ENCODE measurements around the gene ZFC3H1. TPM values are rescaled to one million over a fixed set of nuclear protein-coding genes. Genes with fewer than 3 reads are reported as not detected.

The ZFC3H1 gene
- total RNA-seq, 6 donors from 2014 or later: 35.9 to 225 (median 74.1) TPM

GRCh38 chr12:71655495-71655894, 8.2 kb downstream of the ZFC3H1 start:
- no peak for ATAC-seq (ENCODE audit: low FRiP score in 2 of 2)
- peaks cover 3 to 29% (median 22%) of the 10 kb centered on the region in 4 donors for H3K4me1 ChIP-seq
- H3K9me3 ChIP-seq: no peaks in the 10 kb centered on the region
- H3K36me3 ChIP-seq: peaks cover 4 to 79% (median 18%) of the 10 kb centered on the region in 4 donors
- H3K4me3 ChIP-seq: no peak overlapping the region
- no peaks in the 10 kb centered on the region for H3K27me3 ChIP-seq
- no peak overlapping the region for H3K27ac ChIP-seq
- 40 to 49% methylated on average over 1 of the region's 1 CpG for WGBS, 2 donors
- DNase-seq: no peak
- TF ChIP-seq CTCF (IDR thresholded peaks at IDR 0.05) (no peak), POLR2A (IDR thresholded peaks at IDR 0.05) (no peak), POLR2AphosphoS5 (IDR thresholded peaks at IDR 0.05) (no peak), EP300 (IDR thresholded peaks at IDR 0.05) (no peak)

- Histone ChIP-seq H3K27ac (no peak overlapping the region), H3K4me3 (no peak overlapping the region), H3K4me1 (peaks cover 0 to 28% (median 18%) of the 10 kb centered on the region in 4 donors), H3K9me3 (no peaks in the 10 kb centered on the region), H3K36me3 (peaks cover 0 to 75% (median 12%) of the 10 kb centered on the region in 4 donors), H3K27me3 (no peaks in the 10 kb centered on the region)
- WGBS, 2 donors: 77 to 95% methylated on average over 3 of the region's 3 CpGs
- DNase-seq (no peak), ATAC-seq (ENCODE audit: low FRiP score in 2 of 2) (no peak)
- no peak for TF ChIP-seq CTCF (IDR thresholded peaks at IDR 0.05)
- no peak for TF ChIP-seq POLR2AphosphoS5 (IDR thresholded peaks at IDR 0.05)
- no peak for TF ChIP-seq EP300 (IDR thresholded peaks at IDR 0.05)
- no peak for TF ChIP-seq POLR2A (IDR thresholded peaks at IDR 0.05)
Observed at GRCh38 chr12:71654200-71654599, 9.4 kb downstream of the ZFC3H1 start.

DNA sequence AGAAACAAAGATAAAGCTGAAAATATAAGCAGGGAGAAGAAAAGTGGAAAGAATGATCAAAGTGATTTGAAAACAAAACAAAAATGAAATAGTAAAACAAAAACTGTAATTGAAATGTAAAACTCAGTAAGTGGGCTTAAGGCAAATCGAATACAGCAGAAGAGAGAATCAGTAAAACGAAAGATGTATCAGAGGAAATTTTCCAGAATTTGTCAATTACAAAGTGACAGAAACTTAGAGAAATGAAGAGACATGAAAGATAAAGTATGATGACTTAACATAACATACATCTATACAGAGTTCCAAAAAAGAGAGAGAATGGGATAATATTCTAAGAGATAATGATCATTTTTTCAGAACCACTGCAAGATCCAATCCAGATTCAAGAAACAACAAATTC, 10.5 kb downstream of the ZFC3H1 start:
- no peak overlapping the region for H3K27ac ChIP-seq
- H3K36me3 ChIP-seq: peaks cover 0 to 76% (median 7%) of the 10 kb centered on the region in 4 donors
- DNase-seq: no peak
- no peak for ATAC-seq (ENCODE audit: low FRiP score in 2 of 2)
- H3K9me3 ChIP-seq: no peaks in the 10 kb centered on the region
- H3K4me3 ChIP-seq: no peak overlapping the region
- WGBS, 2 donors: 97 to 98% methylated on average over 2 of the region's 2 CpGs
- TF ChIP-seq CTCF (IDR thresholded peaks at IDR 0.05): no peak
- TF ChIP-seq POLR2AphosphoS5 (IDR thresholded peaks at IDR 0.05): no peak
- no peak for TF ChIP-seq POLR2A (IDR thresholded peaks at IDR 0.05)
- TF ChIP-seq EP300 (IDR thresholded peaks at IDR 0.05): no peak
- no peaks in the 10 kb centered on the region for H3K27me3 ChIP-seq
- peaks cover 6 to 30% (median 18%) of the 10 kb centered on the region in 4 donors for H3K4me1 ChIP-seq

DNA sequence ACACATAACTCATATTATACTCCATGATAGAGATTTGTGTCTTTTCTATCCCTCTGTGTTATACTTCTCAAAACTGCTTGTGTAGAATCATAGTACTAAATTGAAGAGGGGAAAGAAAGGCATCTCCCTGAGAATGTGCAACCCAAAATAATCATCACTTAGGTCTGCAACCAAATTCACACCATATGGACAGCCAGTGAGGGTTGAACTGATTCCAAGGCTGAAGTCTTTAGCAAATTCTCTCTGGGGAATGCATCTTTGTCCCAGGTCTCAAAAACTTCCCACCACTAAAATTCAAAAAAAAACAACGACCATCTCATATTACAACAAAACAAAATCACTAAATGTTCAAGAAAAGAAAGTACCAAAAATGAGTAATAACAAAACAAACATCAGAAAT, 11.0 kb downstream of the ZFC3H1 start:
- 82 to 86% methylated on average over 1 of the region's 1 CpG for WGBS, 2 donors
- H3K36me3 ChIP-seq: peaks cover 0 to 74% (median 5%) of the 10 kb centered on the region in 4 donors
- no peaks in the 10 kb centered on the region for H3K27me3 ChIP-seq
- no peak for ATAC-seq (ENCODE audit: low FRiP score in 2 of 2)
- DNase-seq: no peak
- TF ChIP-seq EP300 (IDR thresholded peaks at IDR 0.05) (no peak), POLR2AphosphoS5 (IDR thresholded peaks at IDR 0.05) (no peak), POLR2A (IDR thresholded peaks at IDR 0.05) (no peak), CTCF (IDR thresholded peaks at IDR 0.05) (no peak)
- H3K9me3 ChIP-seq: no peaks in the 10 kb centered on the region
- H3K4me1 ChIP-seq: peaks cover 6 to 30% (median 20%) of the 10 kb centered on the region in 4 donors
- H3K27ac ChIP-seq: no peak overlapping the region
- H3K4me3 ChIP-seq: no peak overlapping the region

DNA sequence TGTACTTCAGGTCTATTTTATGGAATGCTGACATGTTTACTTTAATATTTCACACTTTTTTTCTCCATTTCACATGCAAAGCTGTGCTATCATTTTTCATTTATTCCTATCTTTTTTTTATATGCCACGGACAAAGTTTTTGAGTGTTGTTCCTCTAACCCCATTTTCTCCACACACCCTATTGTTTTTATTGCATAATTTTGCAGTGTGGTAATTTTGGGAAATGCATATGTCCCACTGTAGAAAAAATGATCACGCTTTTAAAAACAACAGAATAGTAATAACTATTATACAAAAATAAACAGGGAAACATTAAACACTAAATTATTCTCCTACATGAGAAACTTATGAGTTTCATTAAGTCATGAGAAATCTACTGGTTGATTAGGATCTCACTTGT, 14.2 kb downstream of the ZFC3H1 start:
- H3K4me1 ChIP-seq: peaks cover 0 to 11% (median 6%) of the 10 kb centered on the region in 4 donors
- no peaks in the 10 kb centered on the region for H3K27me3 ChIP-seq
- no peaks in the 10 kb centered on the region for H3K9me3 ChIP-seq
- TF ChIP-seq CTCF (IDR thresholded peaks at IDR 0.05) (no peak), EP300 (IDR thresholded peaks at IDR 0.05) (no peak), POLR2A (IDR thresholded peaks at IDR 0.05) (no peak), POLR2AphosphoS5 (IDR thresholded peaks at IDR 0.05) (no peak)
- H3K36me3 ChIP-seq: peaks cover 0 to 82% (median 4%) of the 10 kb centered on the region in 4 donors
- H3K27ac ChIP-seq: no peak overlapping the region
- ATAC-seq (ENCODE audit: low FRiP score in 2 of 2) (no peak), DNase-seq (no peak)
- 61 to 77% methylated on average over 2 of the region's 2 CpGs for WGBS, 2 donors
- H3K4me3 ChIP-seq: no peak overlapping the region
